Thoracic aorta (tissue), 2 donors: ENCODE measurements around the gene TMPRSS3. TPM values are rescaled to one million over a fixed set of nuclear protein-coding genes. Genes with fewer than 3 reads are reported as not detected.

ENCODE experiments used
- ATAC-seq: fragments of 150-250 bp; one replicate; pipeline ENCODE4 v1.8.0; 2017; ENCODE audit warnings: low read depth; ENCODE audit not compliant: insufficient number of reproducible peaks, low FRiP score
- DNase-seq: peaks from one replicate; pipeline ENCODE4 v3.0.0-alpha.2; 2020; ENCODE audit warnings: low spot score
- H3K27ac ChIP-seq, 2 donors: fragments of 200-600 bp; sonication (generic); 1 replicate in 1 of 2; 2 replicates in 1 of 2; pipeline ENCODE4 v1.5.1; 2016; ENCODE audit warnings: mild to moderate bottlenecking in 2 of 2, moderate library complexity in 2 of 2
- H3K27me3 ChIP-seq: fragments of 200-600 bp; sonication (generic); replicated peaks from 2 replicates; pipeline ENCODE4 v1.6.0; 2016; ENCODE audit warnings: mild to moderate bottlenecking; ENCODE audit not compliant: insufficient read depth
- H3K36me3 ChIP-seq: fragments of 200-600 bp; sonication (generic); one replicate; pipeline ENCODE4 v1.5.1; 2016
- H3K4me1 ChIP-seq, 2 donors: fragments of 200-600 bp; sonication (generic); 1 replicate in 1 of 2; 2 replicates in 1 of 2; pipeline versions ENCODE4 v1.5.1 to v1.6.0; 2016; ENCODE audit warnings: low read depth in 2 of 2, mild to moderate bottlenecking in 1 of 2; ENCODE audit not compliant: control insufficient read depth in 1 of 2
- H3K4me3 ChIP-seq: fragments of 200-600 bp; sonication (generic); 2 replicates; pipeline ENCODE4 v1.5.1; 2016; ENCODE audit warnings: mild to moderate bottlenecking
- H3K9me3 ChIP-seq: fragments of 200-600 bp; sonication (generic); 2 replicates; pipeline ENCODE4 v1.5.1; 2016
- CTCF ChIP-seq: fragments of 200-600 bp; sonication (generic); IDR thresholded peaks from one replicate; pipeline ENCODE4 v1.5.1; 2019; ENCODE audit warnings: antibody characterized with exemption
- total RNA-seq, 2 donors: library from RNA; depleted of rRNA; stranded (reverse); fragments of >200 nt; gene quantifications; one replicate each; pipeline versions ENCODE4 v1.1.0 to v1.2.3, GENCODE V29; 2016

Gene TMPRSS3
- total RNA-seq, 2 donors from 2014 or later = not detected

- DNase-seq (no peak), ATAC-seq (no peak)
Observed at GRCh38 chr21:42387843-42388340, 8.0 kb downstream of the TMPRSS3 start.

GRCh38 chr21:42387164-42387563, 8.7 kb downstream of the TMPRSS3 start:
- no peaks in the 10 kb centered on the region for H3K27me3 ChIP-seq
- ATAC-seq = no peak
- DNase-seq = no peak
- no peak overlapping the region for H3K4me3 ChIP-seq
- no peaks in the 10 kb centered on the region for H3K36me3 ChIP-seq
- H3K9me3 ChIP-seq = no peaks in the 10 kb centered on the region
- no peak overlapping the region for H3K27ac ChIP-seq
- no peak for TF ChIP-seq CTCF
- H3K4me1 ChIP-seq = no peaks in the 10 kb centered on the region

More at GRCh38 chr21:42387843-42388340, 8.0 kb downstream of the TMPRSS3 start:
- Histone ChIP-seq H3K27me3 (no peaks in the 10 kb centered on the region), H3K9me3 (no peaks in the 10 kb centered on the region), H3K27ac (no peak overlapping the region), H3K4me1 (no peaks in the 10 kb centered on the region), H3K4me3 (no peak overlapping the region), H3K36me3 (no peaks in the 10 kb centered on the region)
- TF ChIP-seq CTCF = no peak

- TF ChIP-seq CTCF = no peak
- Histone ChIP-seq H3K27ac (no peak overlapping the region), H3K9me3 (no peaks in the 10 kb centered on the region), H3K4me3 (no peak overlapping the region), H3K4me1 (no peaks in the 10 kb centered on the region), H3K27me3 (no peaks in the 10 kb centered on the region), H3K36me3 (no peaks in the 10 kb centered on the region)
- ATAC-seq (no peak), DNase-seq (no peak)
Observed at GRCh38 chr21:42386034-42386591, 9.7 kb downstream of the TMPRSS3 start.

- no peaks in the 10 kb centered on the region for H3K4me1 ChIP-seq
- no peaks in the 10 kb centered on the region for H3K36me3 ChIP-seq
- DNase-seq (no peak), ATAC-seq (no peak)
- no peak for TF ChIP-seq CTCF
- no peak overlapping the region for H3K27ac ChIP-seq
- H3K9me3 ChIP-seq = no peaks in the 10 kb centered on the region
- H3K27me3 ChIP-seq = no peaks in the 10 kb centered on the region
- H3K4me3 ChIP-seq = no peak overlapping the region
Observed at GRCh38 chr21:42385619-42386018, 10.2 kb downstream of the TMPRSS3 start.

GRCh38 chr21:42384989-42385388, 10.9 kb downstream of the TMPRSS3 start:
- no peak for TF ChIP-seq CTCF
- no peaks in the 10 kb centered on the region for H3K27me3 ChIP-seq
- no peak overlapping the region for H3K4me3 ChIP-seq
- no peaks in the 10 kb centered on the region for H3K4me1 ChIP-seq
- no peak for ATAC-seq
- no peak for DNase-seq
- no peaks in the 10 kb centered on the region for H3K36me3 ChIP-seq
- no peak overlapping the region for H3K27ac ChIP-seq
- no peaks in the 10 kb centered on the region for H3K9me3 ChIP-seq
